Mesendoderm (in vitro differentiated cells): ENCODE measurements around the gene ARID3A.

Experiments
- DNase-seq: peaks from one replicate; pipeline ENCODE4 v3.0.0; 2013
- H2AK5ac ChIP-seq: 2 replicates; pipeline ENCODE4 v1.6.1; 2013; ENCODE audit warnings: low read length, inconsistent platforms
- H2BK120ac ChIP-seq: 2 replicates; pipeline ENCODE4 v1.6.1; 2013; ENCODE audit warnings: low read depth, mild to moderate bottlenecking, low read length, moderate library complexity, mixed read lengths
- H2BK15ac ChIP-seq: replicated peaks from 2 replicates; pipeline ENCODE4 v1.6.1; 2013; ENCODE audit warnings: low read depth, mild to moderate bottlenecking, moderate library complexity
- H2BK5ac ChIP-seq: 2 replicates; pipeline ENCODE4 v1.6.1; 2013; ENCODE audit warnings: low read length, inconsistent platforms
- H3K18ac ChIP-seq: 2 replicates; pipeline ENCODE4 v1.6.1; 2013; ENCODE audit warnings: mild to moderate bottlenecking, low read length, mixed read lengths
- H3K23ac ChIP-seq: one replicate; pipeline ENCODE4 v1.6.1; 2013; ENCODE audit warnings: low read length
- H3K27ac ChIP-seq: 2 replicates; pipeline ENCODE4 v1.5.1; 2013; ENCODE audit warnings: low read depth, mild to moderate bottlenecking, inconsistent platforms, low read length, moderate library complexity
- H3K27me3 ChIP-seq: 2 replicates; pipeline ENCODE4 v1.6.1; 2013; ENCODE audit warnings: low read length, control low read depth, mild to moderate bottlenecking, inconsistent platforms; ENCODE audit not compliant: insufficient read depth, poor library complexity
- H3K36me3 ChIP-seq: 2 replicates; pipeline ENCODE4 v1.6.1; 2013; ENCODE audit warnings: low read length, inconsistent platforms; ENCODE audit not compliant: control insufficient read depth, insufficient read depth
- H3K4ac ChIP-seq: one replicate; pipeline ENCODE4 v1.6.1; 2013; ENCODE audit warnings: low read depth, mild to moderate bottlenecking, low read length, moderate library complexity
- H3K4me1 ChIP-seq: 2 replicates; pipeline ENCODE4 v1.6.1; 2013; ENCODE audit warnings: low read depth, low read length, inconsistent platforms; ENCODE audit not compliant: control insufficient read depth
- H3K4me2 ChIP-seq: 2 replicates; pipeline ENCODE4 v1.6.1; 2013; ENCODE audit warnings: low read length
- H3K4me3 ChIP-seq: 2 replicates; pipeline ENCODE4 v1.5.1; 2013; ENCODE audit warnings: mild to moderate bottlenecking, low read length
- H3K56ac ChIP-seq: one replicate; pipeline ENCODE4 v1.6.1; 2013; ENCODE audit warnings: low read length
- H3K79me1 ChIP-seq: 2 replicates; pipeline ENCODE4 v1.6.1; 2013; ENCODE audit warnings: low read length, inconsistent platforms
- H3K79me2 ChIP-seq: 2 replicates; pipeline ENCODE4 v1.6.1; 2013; ENCODE audit warnings: mild to moderate bottlenecking, low read length; ENCODE audit not compliant: control insufficient read depth, insufficient read depth
- H3K9ac ChIP-seq: 2 replicates; pipeline ENCODE4 v1.6.1; 2013; ENCODE audit warnings: low read length, inconsistent platforms
- H4K5ac ChIP-seq: one replicate; pipeline ENCODE4 v1.6.1; 2013; ENCODE audit warnings: low read length
- H4K8ac ChIP-seq: one replicate; pipeline ENCODE4 v1.6.1; 2013; ENCODE audit warnings: low read depth, mild to moderate bottlenecking, control low read depth, low read length, moderate library complexity
- WGBS: extraction: QIAGEN DNeasy Blood & Tissue Kit; methylation state at CpG from one replicate; pipeline ENCODE4 v1.1.7; 2013; ENCODE audit warnings: low lambda C conversion rate, missing lambda C conversion rate; ENCODE audit not compliant: insufficient coverage; ENCODE audit errors: extremely low coverage; 5-methylcytosine and 5-hydroxymethylcytosine counted together

Gene ARID3A

DNA sequence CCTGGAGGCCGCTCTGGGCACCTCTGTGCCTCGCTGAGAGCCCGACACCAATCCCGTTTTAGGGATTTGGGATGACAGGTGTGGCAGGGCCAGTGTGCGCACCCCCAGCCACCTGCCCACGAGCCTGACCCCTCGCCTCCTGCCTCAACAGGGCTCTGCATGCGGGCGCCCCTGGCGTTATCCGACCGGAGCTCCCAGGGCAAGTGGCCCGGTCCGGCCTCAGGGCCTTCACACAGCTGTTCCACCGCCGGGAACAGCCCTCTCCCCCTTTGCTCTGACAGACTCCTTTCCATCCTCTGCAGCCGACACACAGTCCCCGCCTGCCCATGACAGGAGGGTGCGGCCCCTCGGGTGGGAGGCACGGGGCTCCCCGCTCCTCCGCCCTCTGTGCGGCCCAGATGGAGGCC, 51.2 kb downstream of the ARID3A start:
- no peak for DNase-seq
- WGBS, result no CpG with 5 or more reads among the region's 24 CpGs

GRCh38 chr19:979318-979741, 53.5 kb downstream of the ARID3A start:
- Histone ChIP-seq H2BK120ac (no peak overlapping the region), H3K79me1 (no peaks in the 10 kb centered on the region), H2AK5ac (no peak overlapping the region), H3K4me2 (no peak overlapping the region), H3K9ac (peak overlapping the region; percentile 15), H3K18ac (no peak overlapping the region), H3K4ac (no peak overlapping the region), H4K8ac (no peak overlapping the region), H4K5ac (no peak overlapping the region), H2BK15ac (no peak overlapping the region), H3K4me1 (peaks cover 5% of the 10 kb centered on the region), H2BK5ac (no peak overlapping the region), H3K27me3 (no peaks in the 10 kb centered on the region), H3K56ac (peak overlapping the region; percentile 42), H3K27ac (no peak overlapping the region), H3K4me3 (no peak overlapping the region), H3K79me2 (no peaks in the 10 kb centered on the region), H3K36me3 (no peaks in the 10 kb centered on the region), H3K23ac (no peak overlapping the region)
- DNase-seq, result no peak
- WGBS, result no CpG with 5 or more reads among the region's 19 CpGs

More for the DNA sequence above, 51.2 kb downstream of the ARID3A start:
- H3K79me1 ChIP-seq, result no peaks in the 10 kb centered on the region
- no peak overlapping the region for H2BK120ac ChIP-seq
- H3K79me2 ChIP-seq, result no peaks in the 10 kb centered on the region
- no peak overlapping the region for H2BK15ac ChIP-seq
- peaks cover 5% of the 10 kb centered on the region for H3K4me1 ChIP-seq
- H3K56ac ChIP-seq, result no peak overlapping the region
- H3K4ac ChIP-seq, result no peak overlapping the region
- H4K5ac ChIP-seq, result no peak overlapping the region
- H2BK5ac ChIP-seq, result no peak overlapping the region
- no peak overlapping the region for H3K4me3 ChIP-seq
- no peak overlapping the region for H2AK5ac ChIP-seq
- H3K27ac ChIP-seq, result no peak overlapping the region
- H3K36me3 ChIP-seq, result peaks cover 2% of the 10 kb centered on the region
- H3K27me3 ChIP-seq, result no peaks in the 10 kb centered on the region
- no peak overlapping the region for H3K9ac ChIP-seq
- H3K23ac ChIP-seq, result no peak overlapping the region
- no peak overlapping the region for H4K8ac ChIP-seq
- H3K4me2 ChIP-seq, result no peak overlapping the region
- H3K18ac ChIP-seq, result no peak overlapping the region

GRCh38 chr19:980133-980998, 54.5 kb downstream of the ARID3A start:
- Histone ChIP-seq H3K18ac (peak overlapping the region; percentile 40), H3K56ac (peak overlapping the region; percentile 75), H2BK5ac (no peak overlapping the region), H3K27ac (peak overlapping the region; percentile 66), H3K79me1 (peaks cover 3% of the 10 kb centered on the region), H4K5ac (no peak overlapping the region), H3K23ac (no peak overlapping the region), H2AK5ac (no peak overlapping the region), H3K4ac (peak overlapping the region; percentile 77), H3K4me2 (no peak overlapping the region), H4K8ac (no peak overlapping the region), H2BK120ac (no peak overlapping the region), H2BK15ac (no peak overlapping the region), H3K9ac (peak overlapping the region; percentile 42), H3K36me3 (no peaks in the 10 kb centered on the region), H3K4me1 (peaks cover 6% of the 10 kb centered on the region), H3K27me3 (no peaks in the 10 kb centered on the region), H3K79me2 (peaks cover 6% of the 10 kb centered on the region), H3K4me3 (no peak overlapping the region)
- peak; percentile 80 for DNase-seq
- WGBS, result no CpG with 5 or more reads among the region's 32 CpGs

DNA sequence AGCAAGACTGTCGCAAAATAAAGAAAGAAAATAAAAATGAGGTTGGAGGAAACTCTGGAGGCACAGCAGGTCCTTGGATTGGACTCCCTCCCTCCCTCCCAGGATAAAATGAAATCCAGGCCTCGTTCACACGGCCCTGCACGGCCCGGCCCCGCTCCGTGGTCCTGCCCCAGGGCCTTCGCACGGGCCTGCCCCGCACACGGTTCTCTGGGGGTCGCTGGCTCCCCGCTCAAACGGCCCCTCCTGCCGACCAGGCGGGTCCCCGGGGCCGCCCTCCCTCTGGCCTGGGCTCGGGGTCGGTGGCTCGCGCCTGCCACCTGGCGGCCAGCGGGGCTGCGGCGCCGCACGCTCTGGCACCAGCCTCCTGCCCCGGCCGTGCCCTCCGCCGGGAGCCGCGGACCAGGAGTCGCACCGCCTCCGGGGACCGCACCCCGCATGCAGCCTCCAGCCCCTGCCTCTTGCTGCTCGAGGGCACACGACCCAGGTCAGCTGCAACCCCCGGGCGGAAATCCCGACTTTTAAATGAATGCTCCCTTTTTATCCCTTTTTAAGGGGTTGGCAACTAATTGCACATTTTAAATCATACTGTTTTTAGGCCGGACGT, 56.8 kb downstream of the ARID3A start:
- no peak overlapping the region for H2BK15ac ChIP-seq
- no peak overlapping the region for H3K4me3 ChIP-seq
- no peak overlapping the region for H3K4ac ChIP-seq
- H3K4me2 ChIP-seq, result peak overlapping the region; percentile 38
- no peak overlapping the region for H2BK5ac ChIP-seq
- no CpG with 5 or more reads among the region's 46 CpGs for WGBS
- no peaks in the 10 kb centered on the region for H3K27me3 ChIP-seq
- H3K18ac ChIP-seq, result no peak overlapping the region
- H3K23ac ChIP-seq, result no peak overlapping the region
- H3K27ac ChIP-seq, result no peak overlapping the region
- H3K56ac ChIP-seq, result peak overlapping the region; percentile 80
- peak; percentile 70 for DNase-seq
- H2AK5ac ChIP-seq, result no peak overlapping the region
- no peak overlapping the region for H4K8ac ChIP-seq
- peak overlapping the region; percentile 36 for H3K9ac ChIP-seq
- H3K36me3 ChIP-seq, result peaks cover 6% of the 10 kb centered on the region
- H3K79me2 ChIP-seq, result peaks cover 11% of the 10 kb centered on the region
- H3K79me1 ChIP-seq, result peaks cover 6% of the 10 kb centered on the region
- no peak overlapping the region for H4K5ac ChIP-seq
- H3K4me1 ChIP-seq, result peaks cover 6% of the 10 kb centered on the region
- H2BK120ac ChIP-seq, result no peak overlapping the region

DNA sequence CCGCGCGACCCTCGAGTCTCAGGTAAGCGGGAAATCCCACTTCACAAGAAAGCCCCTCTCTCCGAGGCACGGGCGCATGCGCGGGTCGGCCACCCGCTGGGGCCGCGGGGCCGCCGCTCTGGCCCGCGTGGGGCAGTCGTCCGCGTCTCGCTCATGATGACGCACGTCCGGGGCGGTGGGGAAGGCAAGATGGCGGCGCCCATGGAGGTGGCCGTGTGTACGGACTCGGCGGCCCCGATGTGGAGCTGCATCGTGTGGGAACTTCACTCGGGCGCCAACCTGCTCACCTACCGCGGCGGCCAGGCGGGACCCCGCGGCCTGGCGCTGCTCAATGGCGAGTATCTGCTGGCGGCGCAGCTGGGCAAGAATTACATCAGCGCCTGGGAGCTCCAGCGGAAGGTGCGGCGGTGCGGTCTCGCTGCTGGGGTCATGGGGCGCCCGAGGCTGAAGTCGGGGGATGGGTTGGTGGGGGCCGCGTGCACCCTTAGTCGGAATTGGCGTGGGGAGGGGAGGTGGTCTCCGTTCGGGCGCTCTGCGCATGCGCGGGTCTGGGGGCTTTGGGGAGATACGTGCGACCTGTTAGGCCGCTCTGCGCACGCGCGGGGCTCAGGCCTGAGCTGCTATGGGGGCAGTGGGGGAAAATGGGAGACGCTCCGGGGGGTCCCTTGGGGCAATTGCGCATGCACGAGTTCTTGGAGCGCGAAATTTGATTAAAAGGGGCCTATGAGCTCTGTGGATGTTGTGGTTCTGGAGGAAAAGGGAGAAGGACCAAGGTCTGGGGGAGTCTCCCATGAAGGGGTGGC, 58.5 kb downstream of the ARID3A start, which contains the start of gene WDR18:
Gene WDR18 (plus strand): TSS at position 181 of the 803 bp plus-strand sequence. CDS start 9 bp downstream, at position 190.
- peaks cover 6% of the 10 kb centered on the region for H3K4me1 ChIP-seq
- H4K8ac ChIP-seq, result no peak within 1 kb of the TSS
- H2BK5ac ChIP-seq, result peak within 1 kb of the TSS; percentile 38
- peak within 1 kb of the TSS; percentile 90 for H3K9ac ChIP-seq
- peaks cover 11% of the 10 kb centered on the region for H3K79me2 ChIP-seq
- WGBS, result no CpG with 5 or more reads among the region's 78 CpGs
- H3K4me3 ChIP-seq, result peak within 1 kb of the TSS; percentile 71
- peak; percentile 92 for DNase-seq
- H3K27ac ChIP-seq, result peak within 1 kb of the TSS; percentile 80
- H3K4me2 ChIP-seq, result peak within 1 kb of the TSS; percentile 95
- H2BK120ac ChIP-seq, result no peak within 1 kb of the TSS
- H3K23ac ChIP-seq, result no peak within 1 kb of the TSS
- H2AK5ac ChIP-seq, result no peak within 1 kb of the TSS
- H3K27me3 ChIP-seq, result no peaks in the 10 kb centered on the region
- peak within 1 kb of the TSS; percentile 91 for H4K5ac ChIP-seq
- peak within 1 kb of the TSS; percentile 87 for H3K4ac ChIP-seq
- H3K18ac ChIP-seq, result peak within 1 kb of the TSS; percentile 91
- H3K36me3 ChIP-seq, result peaks cover 6% of the 10 kb centered on the region
- peak within 1 kb of the TSS; percentile 94 for H3K56ac ChIP-seq
- H3K79me1 ChIP-seq, result peaks cover 6% of the 10 kb centered on the region
- H2BK15ac ChIP-seq, result no peak within 1 kb of the TSS
